NCI-H187 (cell line): ENCODE data around the gene ZNF653.
A peak's percentile ranks its signal among the peaks of the same experiment; 100 is the strongest.
"Not testable (repeated sequence)": the region's sequence is repeated elsewhere in the genome, so short reads cannot be mapped to it uniquely, and the experiment has no call there.

Source experiments
- DNase-seq, 2 experiments: peaks; one replicate each; lab custom pipeline; 2025; lab: John Stamatoyannopoulos, UW

The ZNF653 gene

GRCh38 chr19:11481534-11482383 lies 23.9 kb downstream of the ZNF653 start:
- peak; percentile 14 to 22 for DNase-seq

GRCh38 chr19:11480715-11481533 lies 24.7 kb downstream of the ZNF653 start, which contains the start of gene ELAVL3:
TSS of gene ELAVL3 (minus strand) at chr19:11481046. CDS start at chr19:11480608, 438 bp downstream.
- DNase-seq = peak; percentile 4 to 9

- DNase-seq = no peak
Measured at GRCh38 chr19:11479898-11480714, 25.5 kb downstream of the ZNF653 start.

- no peak for DNase-seq
Measured at GRCh38 chr19:11479090-11479897, 26.3 kb downstream of the ZNF653 start.

- no peak for DNase-seq
Measured at GRCh38 chr19:11478167-11479089, 27.2 kb downstream of the ZNF653 start.

- no peak for DNase-seq
Measured at GRCh38 chr19:11475861-11476260, 29.8 kb downstream of the ZNF653 start.

GRCh38 chr19:11475343-11475742 lies 30.3 kb downstream of the ZNF653 start:
- not testable (repeated sequence) for DNase-seq

- DNase-seq = no peak
Measured at GRCh38 chr19:11473725-11474124, 31.9 kb downstream of the ZNF653 start.

GRCh38 chr19:11468266-11468845 lies 37.3 kb downstream of the ZNF653 start:
- not testable (repeated sequence) for DNase-seq

- DNase-seq = no peak
Measured at GRCh38 chr19:11465600-11465999, 40.0 kb downstream of the ZNF653 start.

GRCh38 chr19:11464333-11465265 lies 41.0 kb downstream of the ZNF653 start:
- no peak for DNase-seq

- DNase-seq = no peak
Measured at GRCh38 chr19:11463391-11463790, 42.2 kb downstream of the ZNF653 start.

GRCh38 chr19:11461453-11461852 lies 44.2 kb downstream of the ZNF653 start:
- no peak for DNase-seq

- DNase-seq = no peak
Measured at GRCh38 chr19:11460207-11460606, 45.4 kb downstream of the ZNF653 start.

GRCh38 chr19:11458912-11459311 lies 46.7 kb downstream of the ZNF653 start:
- not testable (repeated sequence) for DNase-seq

- no peak for DNase-seq
Measured at GRCh38 chr19:11458236-11458900, 47.3 kb downstream of the ZNF653 start.

- DNase-seq = no peak
Measured at GRCh38 chr19:11457831-11458230, 47.8 kb downstream of the ZNF653 start.

- DNase-seq = no peak
Measured at GRCh38 chr19:11457115-11457514, 48.5 kb downstream of the ZNF653 start.
